Erythroblast (primary cell): Measurements from ENCODE around the gene SLC43A1.

Source experiments
- DNase-seq, 2 experiments: peaks; one replicate each; lab custom pipeline; 2025; lab: John Stamatoyannopoulos, UW
- GATA1 ChIP-seq: IDR thresholded peaks from 2 replicates; pipeline ENCODE4 v1.6.1; 2011; ENCODE audit warnings: low read depth, mild to moderate bottlenecking, control low read depth, low read length, moderate library complexity
- POLR2A ChIP-seq: IDR thresholded peaks from 2 replicates; pipeline ENCODE4 v1.6.1; 2011; ENCODE audit warnings: mild to moderate bottlenecking, low read length

SLC43A1 gene

GRCh38 chr11:57498540-57498939, 17.0 kb downstream of the SLC43A1 start:
- TF ChIP-seq GATA1 = no peak
- TF ChIP-seq POLR2A = no peak
- no peak for DNase-seq

GRCh38 chr11:57497303-57498247, 17.9 kb downstream of the SLC43A1 start:
- no peak for DNase-seq
- TF ChIP-seq GATA1 (no peak), POLR2A (no peak)

GRCh38 chr11:57496109-57496820, 19.2 kb downstream of the SLC43A1 start:
- no peak for TF ChIP-seq GATA1
- TF ChIP-seq POLR2A = no peak
- DNase-seq = no peak

DNA sequence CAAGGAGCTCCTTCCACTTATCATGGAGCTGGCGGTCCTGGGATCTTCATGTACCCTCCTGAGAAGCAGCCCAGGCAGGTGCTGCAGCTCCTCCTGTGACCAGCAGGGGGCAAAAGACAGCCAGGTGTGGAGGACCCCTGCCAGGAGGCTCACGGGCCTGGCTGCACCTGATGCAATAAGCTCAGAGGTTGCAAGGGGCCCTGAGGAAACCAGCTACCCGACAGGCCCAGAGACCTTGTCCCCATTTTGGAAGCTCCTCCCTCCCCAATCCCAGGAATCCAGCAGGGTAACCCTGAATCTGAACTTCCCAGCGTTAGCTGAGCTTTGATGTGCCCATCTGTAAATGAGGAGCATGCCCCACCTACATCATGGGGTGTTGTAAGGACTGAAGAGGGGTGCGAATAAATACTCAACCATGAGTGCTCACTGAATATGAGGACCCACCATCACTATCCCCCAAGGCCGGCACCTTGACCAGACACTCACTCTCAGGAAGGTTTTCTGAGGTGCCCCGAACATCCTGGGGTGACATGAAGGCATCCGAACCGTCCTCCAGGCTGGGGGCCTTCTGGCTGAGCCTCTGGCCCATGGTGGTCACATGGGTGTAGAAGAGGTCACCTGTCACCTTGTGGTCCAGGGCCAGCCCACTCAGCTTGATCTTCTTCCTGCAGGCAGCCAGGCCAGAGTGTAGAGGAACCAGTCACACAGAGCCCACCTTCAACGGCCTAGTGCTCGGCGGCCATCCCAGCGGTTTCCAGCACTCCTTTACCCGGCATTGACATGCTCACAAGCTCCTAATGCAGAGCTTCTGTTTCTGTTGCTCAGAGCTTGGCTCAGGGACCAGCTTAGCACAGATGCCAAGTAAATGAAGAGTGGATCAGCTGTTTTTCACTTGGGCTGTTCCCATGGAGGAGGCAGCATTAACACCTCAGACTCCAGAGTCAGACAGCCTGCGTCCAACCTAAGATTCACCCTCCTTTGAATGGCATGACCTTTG, 21.7 kb downstream of the SLC43A1 start:
- DNase-seq = peak; percentile 62 to 80
- TF ChIP-seq GATA1 = no peak

- peak; percentile 79 to 86 for DNase-seq
- TF ChIP-seq GATA1 (no peak), POLR2A (no peak)
Observed at GRCh38 chr11:57491371-57492061, 24.0 kb downstream of the SLC43A1 start.

GRCh38 chr11:57490456-57491248, 24.9 kb downstream of the SLC43A1 start:
- no peak for DNase-seq

DNA sequence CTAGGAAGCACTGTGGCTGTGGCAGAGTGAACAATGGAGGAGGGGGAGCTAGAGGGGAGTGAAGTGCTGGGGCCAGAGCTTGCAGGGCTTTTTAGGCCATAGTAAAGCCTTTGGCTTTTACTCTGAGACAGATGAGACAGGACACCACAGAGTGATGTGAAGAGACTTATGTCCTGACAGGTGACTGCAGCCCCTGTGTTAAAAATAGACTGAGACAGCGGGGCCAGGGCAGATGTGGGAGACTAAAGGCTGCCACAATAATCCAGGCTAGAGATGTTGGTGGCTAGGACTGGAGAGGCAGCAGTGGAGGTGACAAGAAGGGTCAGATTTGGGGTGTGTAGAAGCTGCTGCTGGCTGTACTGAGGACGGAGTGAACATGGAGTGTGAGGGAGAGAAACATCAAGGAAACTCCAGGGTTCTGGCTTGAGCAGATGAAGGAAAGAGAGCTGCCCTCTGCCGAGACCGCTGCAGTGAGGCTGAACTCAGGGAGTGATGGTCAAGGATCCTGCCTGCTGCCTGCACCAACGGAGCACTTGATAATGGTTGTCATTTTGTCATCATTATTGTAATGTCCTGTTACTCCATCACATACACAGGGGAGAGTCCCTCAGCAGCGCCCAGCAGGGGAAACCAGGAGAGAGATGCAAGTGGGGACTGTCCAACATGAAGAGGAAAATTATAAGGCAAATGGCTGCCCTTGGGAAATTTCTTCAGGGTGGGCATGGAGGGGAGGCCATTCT, 27.4 kb downstream of the SLC43A1 start:
- no peak for TF ChIP-seq POLR2A
- TF ChIP-seq GATA1 = no peak
- DNase-seq = no peak

More at GRCh38 chr11:57490456-57491248, 24.9 kb downstream of the SLC43A1 start:
- TF ChIP-seq POLR2A = no peak
- TF ChIP-seq GATA1 = no peak

DNA sequence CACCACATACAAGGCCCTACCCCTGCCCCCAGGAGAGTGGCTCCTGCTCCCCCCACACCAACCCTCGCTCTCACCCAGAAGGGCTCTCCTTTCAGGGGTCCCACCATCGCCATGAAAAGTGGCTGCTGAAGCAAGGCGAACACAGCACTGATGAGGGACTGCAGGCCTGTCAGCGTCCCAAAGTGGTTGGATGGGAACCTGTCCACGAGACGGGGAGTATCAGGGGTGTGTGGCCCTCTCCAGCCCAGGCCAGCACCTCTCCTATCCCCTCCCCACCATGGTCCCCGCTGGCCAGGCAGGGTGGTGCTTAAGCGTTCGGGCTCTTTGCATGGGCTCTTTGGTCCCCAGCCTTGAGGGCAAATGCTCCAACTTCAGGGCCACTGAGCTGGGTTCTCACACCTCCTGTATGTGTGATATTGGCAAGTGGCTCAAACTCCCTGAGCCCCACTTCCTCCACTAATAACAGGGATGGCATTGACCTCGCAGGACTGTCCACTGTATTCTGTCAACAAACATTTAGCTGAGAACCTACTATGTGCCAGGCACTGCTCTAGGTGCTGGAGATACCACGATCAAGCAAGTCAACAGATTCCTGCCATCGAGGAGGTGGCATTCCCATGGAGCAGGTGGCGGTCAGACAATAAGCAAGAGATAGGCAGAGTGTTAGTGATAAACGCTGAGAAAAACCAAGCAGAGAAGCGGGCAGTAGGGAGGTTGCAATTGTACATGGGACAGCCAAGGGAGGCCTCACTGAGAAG, 28.3 kb downstream of the SLC43A1 start:
- TF ChIP-seq GATA1 = no peak
- no peak for TF ChIP-seq POLR2A
- no peak for DNase-seq

GRCh38 chr11:57485217-57485990, 30.1 kb downstream of the SLC43A1 start:
- DNase-seq = peak; percentile 30 to 63
- TF ChIP-seq POLR2A (no peak), GATA1 (no peak)

- no peak for DNase-seq
Observed at GRCh38 chr11:57484141-57484710, 31.3 kb downstream of the SLC43A1 start.

More at GRCh38 chr11:57484141-57484710, 31.3 kb downstream of the SLC43A1 start:
- TF ChIP-seq GATA1 = no peak
